CD4-positive, alpha-beta memory T cell (primary cell): ENCODE measurements around the gene PELO. TPM values are rescaled to one million over a fixed set of nuclear protein-coding genes. Genes with fewer than 3 reads are reported as not detected.

ENCODE experiments used
- CTCF ChIA-PET: fragments of 350-600 bp; sonication (Branson Sonifier 250); formaldehyde crosslinking; loops from one replicate; lab custom pipeline; 2021; ENCODE audit warnings: inconsistent platforms; ENCODE audit not compliant: partially characterized antibody; lab: Charles Lee
- POLR2A ChIA-PET: fragments of 350-600 bp; sonication (Branson Sonifier 250); formaldehyde crosslinking; loops from one replicate; lab custom pipeline; 2021; ENCODE audit not compliant: partially characterized antibody; lab: Charles Lee
- DNase-seq, 5 donors: peaks; one replicate each; pipeline versions ENCODE4 v3.0.0 to v3.0.0-alpha.2; 2020 to 2022; ENCODE audit warnings: mixed read lengths in 1 of 5
- H3K27ac ChIP-seq: one replicate; pipeline ENCODE4 v1.7.0; 2013; ENCODE audit warnings: low read depth, low read length
- H3K27me3 ChIP-seq: 2 replicates; pipeline ENCODE4 v1.7.0; 2013; ENCODE audit warnings: mild to moderate bottlenecking, low read length, moderate library complexity; ENCODE audit not compliant: insufficient read depth
- H3K36me3 ChIP-seq: 2 replicates; pipeline ENCODE4 v1.7.0; 2013; ENCODE audit warnings: mild to moderate bottlenecking, low read length, moderate library complexity; ENCODE audit not compliant: insufficient read depth
- H3K4me1 ChIP-seq: 2 replicates; pipeline ENCODE4 v1.7.0; 2013; ENCODE audit warnings: mild to moderate bottlenecking, low read length, moderate library complexity; ENCODE audit not compliant: insufficient read depth
- H3K4me3 ChIP-seq, 2 donors: one replicate each; pipeline ENCODE4 v1.7.0; 2013; ENCODE audit warnings: low read length in 2 of 2, mild to moderate bottlenecking in 1 of 2
- H3K9me3 ChIP-seq, 2 donors: one replicate each; pipeline ENCODE4 v1.7.0; 2013; ENCODE audit warnings: low read length in 2 of 2, control low read depth in 1 of 2; ENCODE audit not compliant: control insufficient read depth in 1 of 2
- H3K27ac Mint-ChIP-seq, 7 donors: one replicate each; pipeline ENCODE4 v1.8.0; 2020 to 2021; ENCODE audit warnings: mixed read lengths in 7 of 7, mild to moderate bottlenecking in 6 of 7, inconsistent platforms in 3 of 7, moderate library complexity in 3 of 7
- H3K27me3 Mint-ChIP-seq, 2 donors: one replicate each; pipeline ENCODE4 v1.8.0; 2020 to 2021; ENCODE audit warnings: mixed read lengths in 2 of 2
- H3K36me3 Mint-ChIP-seq, 2 donors: one replicate each; pipeline ENCODE4 v1.8.0; 2020 to 2021; ENCODE audit warnings: mixed read lengths in 2 of 2, inconsistent platforms in 1 of 2, mild to moderate bottlenecking in 1 of 2
- H3K4me1 Mint-ChIP-seq, 4 donors: one replicate each; pipeline ENCODE4 v1.8.0; 2020 to 2021; ENCODE audit warnings: mixed read lengths in 4 of 4, mild to moderate bottlenecking in 1 of 4
- H3K4me3 Mint-ChIP-seq, 8 donors: one replicate each; pipeline ENCODE4 v1.8.0; 2020 to 2021; ENCODE audit warnings: mixed read lengths in 8 of 8, mild to moderate bottlenecking in 7 of 8, moderate library complexity in 6 of 8, inconsistent platforms in 3 of 8
- H3K9me3 Mint-ChIP-seq, 8 donors: one replicate each; pipeline ENCODE4 v1.8.0; 2020 to 2021; ENCODE audit warnings: mixed read lengths in 8 of 8, mild to moderate bottlenecking in 5 of 8, inconsistent platforms in 3 of 8, moderate library complexity in 1 of 8
- intact Hi-C: fragments of 100-400 bp; cut with micrococcal nuclease; formaldehyde crosslinking; loops from one replicate; pipeline ENCODE4 v1.15.1; 2023
- polyA plus RNA-seq, 2 donors: library from polyadenylated mRNA; unstranded; fragments of 300-500 nt; fragmentation: Illumina TruSeq; gene quantifications; one replicate each; pipeline ENCODE4 v1.2.3, GENCODE V29; 2021
- total RNA-seq, 2 experiments: library from RNA; stranded (reverse); gene quantifications; one replicate each; pipeline ENCODE4 v1.2.3, GENCODE V29; 2021

Gene PELO
- total and polyA plus RNA-seq, 4 experiments from 2014 or later, result 5.7 to 12.4 (median 10.1) TPM

DNA sequence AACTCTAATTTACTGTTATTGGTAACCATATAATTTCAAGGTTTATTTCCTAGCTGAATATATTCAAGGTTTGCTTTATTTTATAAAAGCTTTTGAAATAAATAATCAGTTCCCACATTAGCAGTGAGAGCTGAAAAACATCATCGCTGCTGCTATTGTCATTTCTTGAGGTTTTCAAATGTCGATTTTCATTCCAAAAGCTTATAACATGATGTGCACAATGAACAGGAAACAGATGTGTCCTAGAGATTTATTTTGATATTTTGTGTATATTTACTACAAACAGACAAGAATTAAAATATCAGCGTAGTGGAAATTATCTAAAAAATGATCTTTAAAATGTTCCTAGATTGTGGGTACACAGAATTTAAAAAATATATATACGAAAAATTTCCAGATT, 10.5 kb upstream of the PELO start:
- H3K9me3 Mint-ChIP-seq, result no peaks in the 10 kb centered on the region
- H3K4me3 Mint-ChIP-seq, result no peak overlapping the region
- Histone ChIP-seq H3K27ac (no peak overlapping the region), H3K36me3 (no peaks in the 10 kb centered on the region), H3K4me3 (no peak overlapping the region), H3K4me1 (peaks cover 46% of the 10 kb centered on the region), H3K27me3 (no peaks in the 10 kb centered on the region), H3K9me3 (no peaks in the 10 kb centered on the region)
- POLR2A ChIA-PET, result interaction anchor here (0.7 to 1.7 kb wide), 3 partner anchors 10 to 52 kb away, joined by 3 to 14 read pairs (median 4); partner anchors contain the start of genes ITGA1 and PELO
- H3K27ac Mint-ChIP-seq, result no peak overlapping the region
- no peaks in the 10 kb centered on the region for H3K36me3 Mint-ChIP-seq
- intact Hi-C loops, result loop anchor here (2.0 kb wide), 1 partner anchor 52 kb away; no protein-coding TSS in a partner anchor
- H3K27me3 Mint-ChIP-seq, result no peaks in the 10 kb centered on the region
- CTCF ChIA-PET, result interaction anchor here (0.9 to 2.8 kb wide), 7 partner anchors 10 to 123 kb away, joined by 3 to 14 read pairs (median 8); partner anchors contain the start of genes ITGA1 and PELO
- no peak for DNase-seq
- H3K4me1 Mint-ChIP-seq, result peaks cover 22 to 36% (median 30%) of the 10 kb centered on the region in 4 donors

- Mint-ChIP-seq H3K4me1 (peaks cover 14 to 23% (median 18%) of the 10 kb centered on the region in 4 donors), H3K27ac (peak overlapping the region in 1 of 7 donors; percentile 60), H3K9me3 (no peaks in the 10 kb centered on the region), H3K4me3 (no peak overlapping the region), H3K36me3 (no peaks in the 10 kb centered on the region), H3K27me3 (no peaks in the 10 kb centered on the region)
- Histone ChIP-seq H3K9me3 (no peaks in the 10 kb centered on the region), H3K4me1 (peaks cover 31% of the 10 kb centered on the region), H3K27me3 (no peaks in the 10 kb centered on the region), H3K4me3 (no peak overlapping the region), H3K36me3 (no peaks in the 10 kb centered on the region), H3K27ac (no peak overlapping the region)
- ChIA-PET POLR2A (no interaction called here), CTCF (interaction anchor here (0.7 to 1.7 kb wide), 4 partner anchors 10 to 137 kb away, joined by 3 to 4 read pairs (median 4); no protein-coding TSS in a partner anchor)
- intact Hi-C loops, result no loop called here
- no peak for DNase-seq
Measured at GRCh38 chr5:52778781-52779180, 8.9 kb upstream of the PELO start.

GRCh38 chr5:52779213-52779612, 8.5 kb upstream of the PELO start:
- no peaks in the 10 kb centered on the region for H3K36me3 ChIP-seq
- Mint-ChIP-seq H3K9me3 (no peaks in the 10 kb centered on the region), H3K4me3 (no peak overlapping the region), H3K27ac (no peak overlapping the region), H3K36me3 (no peaks in the 10 kb centered on the region), H3K4me1 (peaks cover 10 to 18% (median 14%) of the 10 kb centered on the region in 4 donors), H3K27me3 (no peaks in the 10 kb centered on the region)
- no peak for DNase-seq
- intact Hi-C loops, result no loop called here
- H3K9me3 ChIP-seq, result no peaks in the 10 kb centered on the region
- ChIA-PET CTCF (interaction anchor here (1.2 to 1.7 kb wide), 3 partner anchors 10 to 136 kb away, joined by 4 read pairs; no protein-coding TSS in a partner anchor), POLR2A (no interaction called here)
- H3K27ac ChIP-seq, result no peak overlapping the region
- H3K4me1 ChIP-seq, result peaks cover 26% of the 10 kb centered on the region
- H3K27me3 ChIP-seq, result no peaks in the 10 kb centered on the region
- no peak overlapping the region for H3K4me3 ChIP-seq

DNA sequence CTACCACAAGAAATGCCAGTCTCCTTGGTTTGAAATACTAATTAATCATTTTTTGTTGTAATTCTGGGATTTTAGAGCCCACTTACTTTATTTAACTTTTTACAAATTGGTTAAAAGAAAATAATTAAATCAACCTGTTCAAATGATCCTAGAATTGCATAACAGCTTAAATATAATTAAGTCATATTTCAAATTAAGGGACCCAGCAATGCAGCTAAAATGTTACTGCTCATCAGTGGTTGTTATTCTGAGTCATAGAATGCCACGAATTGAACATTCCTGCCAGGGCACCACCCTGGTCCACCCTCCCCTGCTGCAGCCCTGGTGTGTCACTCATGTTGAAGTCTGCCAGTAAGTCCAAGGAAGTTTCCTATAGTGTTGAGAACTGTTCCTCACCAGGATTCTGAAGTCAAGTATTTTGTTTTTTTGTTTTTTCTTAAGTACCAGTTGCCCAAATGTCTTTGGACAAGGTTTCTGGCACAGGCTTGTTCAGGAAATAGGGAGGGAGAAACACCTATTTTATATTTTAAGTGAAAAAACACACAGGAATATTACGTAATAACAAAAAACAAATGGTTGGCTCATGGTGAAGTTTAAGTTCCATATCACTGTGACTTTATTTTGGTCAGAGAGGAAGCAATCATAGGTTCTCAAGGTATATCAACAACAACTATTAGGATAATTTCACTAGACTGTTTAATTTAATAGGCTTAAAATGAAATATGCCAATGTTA, 4.3 kb upstream of the PELO start:
- Histone ChIP-seq H3K9me3 (no peaks in the 10 kb centered on the region), H3K36me3 (no peaks in the 10 kb centered on the region), H3K4me1 (peaks cover 11% of the 10 kb centered on the region), H3K27me3 (no peaks in the 10 kb centered on the region), H3K27ac (no peak overlapping the region), H3K4me3 (no peak overlapping the region)
- Mint-ChIP-seq H3K27ac (no peak overlapping the region), H3K9me3 (no peaks in the 10 kb centered on the region), H3K27me3 (peaks cover 2% of the 10 kb centered on the region in 2 donors), H3K4me1 (peaks cover 9 to 23% (median 16%) of the 10 kb centered on the region in 4 donors), H3K4me3 (no peak overlapping the region), H3K36me3 (peaks cover 0 to 2% of the 10 kb centered on the region in 2 donors)
- ChIA-PET POLR2A (no interaction called here), CTCF (interaction anchor here (0.6 kb wide), 1 partner anchor 90 kb away, joined by 4 read pairs; no protein-coding TSS in a partner anchor)
- no peak for DNase-seq
- intact Hi-C loops, result no loop called here

- CTCF ChIA-PET, result no interaction called here
Measured at GRCh38 chr5:52784737-52785136, 3.0 kb upstream of the PELO start.

DNA sequence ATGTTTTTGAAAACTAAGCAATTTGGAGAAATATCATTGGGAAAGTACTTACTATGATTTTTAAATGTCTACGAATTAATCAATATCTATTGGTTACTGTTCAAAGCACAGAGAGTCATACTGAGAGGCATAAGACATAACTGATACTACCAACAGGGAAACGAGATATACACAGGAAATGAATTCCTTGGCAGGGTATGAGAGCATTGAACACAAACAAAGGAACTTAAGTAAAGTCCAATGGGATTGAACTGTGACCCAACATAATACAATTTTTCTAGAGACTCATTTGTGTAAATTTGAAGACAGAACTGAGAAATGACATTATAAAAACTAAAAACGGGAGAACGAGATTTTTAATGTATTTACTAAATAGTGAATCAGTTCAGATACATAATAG, 1.3 kb upstream of the PELO start:
- H3K4me1 Mint-ChIP-seq, result peaks cover 18 to 36% (median 29%) of the 10 kb centered on the region in 4 donors
- no peaks in the 10 kb centered on the region for H3K9me3 Mint-ChIP-seq
- H3K27ac Mint-ChIP-seq, result no peak overlapping the region
- intact Hi-C loops, result loop anchor here (5.0 kb wide), 1 partner anchor 44 kb away; no protein-coding TSS in a partner anchor
- CTCF ChIA-PET, result interaction anchor here (1.0 to 2.4 kb wide), 7 partner anchors 10 to 128 kb away, joined by 3 to 35 read pairs (median 14); no protein-coding TSS in a partner anchor
- DNase-seq, result no peak
- POLR2A ChIA-PET, result interaction anchor here (2.0 to 3.6 kb wide), 4 partner anchors 11 to 61 kb away, joined by 6 to 27 read pairs (median 14); no protein-coding TSS in a partner anchor
- no peaks in the 10 kb centered on the region for H3K9me3 ChIP-seq
- no peak overlapping the region for H3K4me3 ChIP-seq
- H3K4me1 ChIP-seq, result peaks cover 15% of the 10 kb centered on the region
- peaks cover 2% of the 10 kb centered on the region in 2 donors for H3K27me3 Mint-ChIP-seq
- H3K36me3 Mint-ChIP-seq, result peaks cover 0 to 2% of the 10 kb centered on the region in 2 donors
- no peaks in the 10 kb centered on the region for H3K36me3 ChIP-seq
- peak overlapping the region in 6 of 8 donors; percentile 2 to 95 (median 42) for H3K4me3 Mint-ChIP-seq
- no peak overlapping the region for H3K27ac ChIP-seq
- H3K27me3 ChIP-seq, result no peaks in the 10 kb centered on the region

More at GRCh38 chr5:52784737-52785136, 3.0 kb upstream of the PELO start:
- POLR2A ChIA-PET, result no interaction called here
- H3K4me3 ChIP-seq, result no peak overlapping the region
- no peak for DNase-seq
- intact Hi-C loops, result loop anchor here (5.0 kb wide), 1 partner anchor 42 kb away; no protein-coding TSS in a partner anchor
- H3K9me3 ChIP-seq, result no peaks in the 10 kb centered on the region
- no peak overlapping the region for H3K27ac ChIP-seq
- no peak overlapping the region for H3K4me3 Mint-ChIP-seq
- no peaks in the 10 kb centered on the region for H3K27me3 ChIP-seq
- peaks cover 0 to 2% of the 10 kb centered on the region in 2 donors for H3K36me3 Mint-ChIP-seq
- peaks cover 15% of the 10 kb centered on the region for H3K4me1 ChIP-seq
- peaks cover 2% of the 10 kb centered on the region in 2 donors for H3K27me3 Mint-ChIP-seq
- H3K36me3 ChIP-seq, result no peaks in the 10 kb centered on the region
- peaks cover 15 to 32% (median 20%) of the 10 kb centered on the region in 4 donors for H3K4me1 Mint-ChIP-seq
- H3K27ac Mint-ChIP-seq, result no peak overlapping the region
- H3K9me3 Mint-ChIP-seq, result no peaks in the 10 kb centered on the region
